Endothelial cell of umbilical vein (primary cell): Measurements from ENCODE around the gene MYH11. TPM values are rescaled to one million over a fixed set of nuclear protein-coding genes. Genes with fewer than 3 reads are reported as not detected.

Source experiments
- BruUV-seq: library from RNA; stranded (reverse); fragments of 400-500 nt; replicated peaks from 2 replicates; lab custom pipeline; 2021; lab: Mats Ljungman, UMichigan
- CTCF ChIA-PET: fragments of 300-600, 350-600 bp; sonication (Branson Sonifier 250); formaldehyde crosslinking; loops from one replicate; lab custom pipeline; 2021; ENCODE audit warnings: antibody characterized with exemption, inconsistent platforms; lab: Charles Lee
- POLR2A ChIA-PET: fragments of 300-600, 350-600 bp; sonication (Branson Sonifier 250); formaldehyde crosslinking; loops from one replicate; lab custom pipeline; 2021; ENCODE audit warnings: antibody characterized with exemption, inconsistent platforms; lab: Charles Lee
- DNase-seq: peaks from one replicate; pipeline ENCODE4 v3.0.0-alpha.2; 2011; ENCODE audit warnings: low read depth, low spot score
- FAIRE-seq: peaks from 2 replicates; lab custom pipeline; 2011; peaks lifted over from hg19 to GRCh38; lab: Jason Lieb, UNC
- H2AFZ ChIP-seq: 2 replicates; pipeline ENCODE4 v1.6.0; 2012; ENCODE audit warnings: low read depth, low read length, control low read depth, inconsistent platforms
- H3K27ac ChIP-seq: 2 replicates; pipeline ENCODE4 v1.5.1; 2011; ENCODE audit warnings: low read depth, mild to moderate bottlenecking, control low read depth, low read length, moderate library complexity; ENCODE audit not compliant: insufficient read depth
- H3K27me3 ChIP-seq, 2 experiments: 2 replicates each; pipeline versions ENCODE4 v1.6.0 to v1.6.1; 2011; ENCODE audit warnings: low read length in 2 of 2, mixed read lengths in 1 of 2; ENCODE audit not compliant: control insufficient read depth in 2 of 2, insufficient read depth in 2 of 2
- H3K36me3 ChIP-seq, 2 experiments: 2 replicates in 1 of 2; 3 replicates in 1 of 2; pipeline ENCODE4 v1.5.1; 2011; ENCODE audit warnings: low read length in 2 of 2, mild to moderate bottlenecking in 1 of 2, moderate library complexity in 1 of 2; ENCODE audit not compliant: control insufficient read depth in 2 of 2, insufficient read depth in 2 of 2; ENCODE audit errors: extremely low read depth in 1 of 2
- H3K4me1 ChIP-seq: 3 replicates; pipeline ENCODE4 v1.5.1; 2011; ENCODE audit warnings: mild to moderate bottlenecking, low read length; ENCODE audit not compliant: control insufficient read depth, insufficient read depth; ENCODE audit errors: extremely low read depth
- H3K4me2 ChIP-seq: 2 replicates; pipeline ENCODE4 v1.6.1; 2011; ENCODE audit warnings: low read length, control low read depth, mixed read lengths; ENCODE audit not compliant: insufficient read depth
- H3K4me3 ChIP-seq, 3 experiments: fragments of 200-600 bp in 1 of 3; sonication (generic), shearing (Covaris generic) in 1 of 3; replicated peaks in 1 of 3; 2 replicates each; pipeline ENCODE4 v1.5.1; 2011 to 2016; ENCODE audit warnings: control low read depth in 3 of 3, low read length in 3 of 3, mild to moderate bottlenecking in 2 of 3, inconsistent platforms in 1 of 3, low read depth in 1 of 3, moderate library complexity in 1 of 3; ENCODE audit not compliant: insufficient read depth in 1 of 3
- H3K79me2 ChIP-seq: 2 replicates; pipeline ENCODE4 v1.6.0; 2012; ENCODE audit warnings: low read length, inconsistent platforms; ENCODE audit not compliant: control insufficient read depth, insufficient read depth
- H3K9ac ChIP-seq: replicated peaks from 2 replicates; pipeline ENCODE3; 2011; ENCODE audit warnings: low read length, control low read depth; ENCODE audit not compliant: insufficient read depth; ENCODE audit errors: extremely low read depth
- H3K9me1 ChIP-seq: replicated peaks from 3 replicates; pipeline ENCODE4 v1.6.0; 2011; ENCODE audit warnings: mild to moderate bottlenecking, low read length; ENCODE audit not compliant: control insufficient read depth, insufficient read depth; ENCODE audit errors: extremely low read depth
- H3K9me3 ChIP-seq: replicated peaks from 2 replicates; pipeline ENCODE4 v1.5.1; 2012; ENCODE audit warnings: low read length, inconsistent platforms; ENCODE audit not compliant: control insufficient read depth, insufficient read depth
- H4K20me1 ChIP-seq: replicated peaks from 2 replicates; pipeline ENCODE3; 2011; ENCODE audit warnings: mild to moderate bottlenecking, low read length; ENCODE audit not compliant: control insufficient read depth, insufficient read depth; ENCODE audit errors: extremely low read depth
- EZH2 ChIP-seq: IDR thresholded peaks from 2 replicates; pipeline ENCODE4 v1.6.1; 2012; ENCODE audit warnings: borderline replicate concordance, low read depth, mild to moderate bottlenecking, moderate library complexity, low read length, inconsistent platforms; ENCODE audit not compliant: severe bottlenecking
- FOS ChIP-seq: IDR thresholded peaks from 2 replicates; pipeline ENCODE4 v1.6.1; 2011; ENCODE audit warnings: mild to moderate bottlenecking, low read length, moderate library complexity, borderline replicate concordance; ENCODE audit not compliant: insufficient read depth
- GATA2 ChIP-seq: IDR thresholded peaks from 2 replicates; pipeline ENCODE4 v1.7.0; 2011; ENCODE audit warnings: low read depth, mild to moderate bottlenecking, moderate library complexity, mixed read lengths, low read length; ENCODE audit not compliant: insufficient read length, insufficient read depth
- JUN ChIP-seq: IDR thresholded peaks from 2 replicates; pipeline ENCODE4 v1.6.1; 2011; ENCODE audit warnings: borderline replicate concordance, low read depth; ENCODE audit not compliant: insufficient read length, insufficient read depth
- MYC ChIP-seq: IDR thresholded peaks from one replicate; pipeline ENCODE4 v1.6.1; 2011; ENCODE audit warnings: mild to moderate bottlenecking, low read depth, low read length
- POLR2A ChIP-seq: IDR thresholded peaks from 2 replicates; pipeline ENCODE4 v1.6.1; 2012; ENCODE audit warnings: low read depth, mild to moderate bottlenecking, control low read depth, low read length
- POLR2AphosphoS5 ChIP-seq: IDR thresholded peaks from 2 replicates; pipeline ENCODE4 v1.6.1; 2012; ENCODE audit warnings: low read depth, mild to moderate bottlenecking, control low read depth, low read length, moderate library complexity; ENCODE audit not compliant: insufficient read depth
- dilution Hi-C: fragments of 300-500 bp; cut with MboI; formaldehyde crosslinking; loops from one replicate; pipeline ENCODE4 v1.15.0; 2019; ENCODE audit warnings: low sequenced_read_pairs; ENCODE audit not compliant: extremely low pct_ligation_motif_present
- intact Hi-C: fragments of 100-400 bp; cut with micrococcal nuclease; formaldehyde crosslinking; loops from one replicate; pipeline ENCODE4 v1.10.0; 2022
- polyA plus RNA-seq, 4 experiments: library from polyadenylated mRNA; depleted of rRNA in 3 of 4; stranded (reverse) in 3 of 4; unstranded in 1 of 4; fragments of >200 nt; gene quantifications; 2 replicates each; pipeline versions ENCODE4 v1.2.1 to v1.2.3, GENCODE V29; 2011 to 2012; ENCODE audit warnings: missing spikeins in 1 of 4
- total RNA-seq: library from RNA; stranded (reverse); gene quantifications from 2 replicates; pipeline ENCODE4 v1.2.3, GENCODE V29; 2021
- TF ChIP-seq, protein P1 (sequence below), 2 donors: IDR thresholded peaks; 1 replicate in 1 of 2; 2 replicates in 1 of 2; pipeline ENCODE4 v1.5.1; 2011; ENCODE audit warnings: low read length in 2 of 2, mild to moderate bottlenecking in 2 of 2, moderate library complexity in 2 of 2, control low read depth in 1 of 2, inconsistent platforms in 1 of 2, low read depth in 1 of 2; ENCODE audit not compliant: insufficient read depth in 1 of 2; ENCODE audit errors: extremely low read depth in 1 of 2
- TF ChIP-seq, protein P2 (sequence below): IDR thresholded peaks from 2 replicates; pipeline ENCODE4 v1.6.1; 2011; ENCODE audit not compliant: insufficient read depth, insufficient read length

The MYH11 gene
- total and polyA plus RNA-seq, 2 donors (not counting 3 experiments of a cell fraction or from before 2014, with no cell fraction given), result not detected

DNA sequence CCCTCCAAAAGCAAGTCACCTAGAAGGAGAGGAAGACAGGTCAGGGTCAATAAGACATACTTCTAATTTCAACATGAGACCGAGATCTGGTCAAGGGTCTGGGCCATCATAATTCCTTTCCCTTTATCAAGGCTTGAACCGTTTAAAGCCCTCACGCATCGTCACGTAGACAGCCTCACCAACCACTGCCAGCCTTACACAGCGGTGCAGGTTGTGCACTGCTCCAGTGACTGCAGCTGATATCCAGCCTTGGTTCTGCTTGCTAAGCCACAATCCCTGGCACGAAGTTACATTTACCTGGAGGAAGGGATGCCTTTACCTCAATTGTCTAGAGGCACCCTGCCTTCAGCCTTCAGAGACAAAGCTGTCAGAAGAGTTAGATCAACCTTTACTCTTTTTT lies 85.1 kb downstream of the MYH11 start:
- FAIRE-seq (no peak), DNase-seq (no peak)
- no peaks in the 10 kb centered on the region for H3K9me1 ChIP-seq
- H3K79me2 ChIP-seq, result no peaks in the 10 kb centered on the region
- no peak overlapping the region for H3K27ac ChIP-seq
- TF ChIP-seq, protein P1, sequence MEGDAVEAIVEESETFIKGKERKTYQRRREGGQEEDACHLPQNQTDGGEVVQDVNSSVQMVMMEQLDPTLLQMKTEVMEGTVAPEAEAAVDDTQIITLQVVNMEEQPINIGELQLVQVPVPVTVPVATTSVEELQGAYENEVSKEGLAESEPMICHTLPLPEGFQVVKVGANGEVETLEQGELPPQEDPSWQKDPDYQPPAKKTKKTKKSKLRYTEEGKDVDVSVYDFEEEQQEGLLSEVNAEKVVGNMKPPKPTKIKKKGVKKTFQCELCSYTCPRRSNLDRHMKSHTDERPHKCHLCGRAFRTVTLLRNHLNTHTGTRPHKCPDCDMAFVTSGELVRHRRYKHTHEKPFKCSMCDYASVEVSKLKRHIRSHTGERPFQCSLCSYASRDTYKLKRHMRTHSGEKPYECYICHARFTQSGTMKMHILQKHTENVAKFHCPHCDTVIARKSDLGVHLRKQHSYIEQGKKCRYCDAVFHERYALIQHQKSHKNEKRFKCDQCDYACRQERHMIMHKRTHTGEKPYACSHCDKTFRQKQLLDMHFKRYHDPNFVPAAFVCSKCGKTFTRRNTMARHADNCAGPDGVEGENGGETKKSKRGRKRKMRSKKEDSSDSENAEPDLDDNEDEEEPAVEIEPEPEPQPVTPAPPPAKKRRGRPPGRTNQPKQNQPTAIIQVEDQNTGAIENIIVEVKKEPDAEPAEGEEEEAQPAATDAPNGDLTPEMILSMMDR (IDR thresholded peaks at IDR 0.05; ENCODE audit: extremely low read depth in 1 of 2, insufficient read depth in 1 of 2, low read depth in 1 of 2, low read length in 2 of 2), result no peak
- TF ChIP-seq POLR2A (no peak), JUN (no peak)
- TF ChIP-seq, protein P2, sequence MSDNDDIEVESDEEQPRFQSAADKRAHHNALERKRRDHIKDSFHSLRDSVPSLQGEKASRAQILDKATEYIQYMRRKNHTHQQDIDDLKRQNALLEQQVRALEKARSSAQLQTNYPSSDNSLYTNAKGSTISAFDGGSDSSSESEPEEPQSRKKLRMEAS, result no peak
- no peak overlapping the region for H3K4me3 ChIP-seq
- H3K36me3 ChIP-seq, result no peaks in the 10 kb centered on the region
- H2AFZ ChIP-seq, result no peak overlapping the region
- no peak overlapping the region for H3K4me2 ChIP-seq
- peaks cover 3 to 4% of the 10 kb centered on the region in 2 experiments for H3K27me3 ChIP-seq
- intact Hi-C loops (no loop called here), dilution Hi-C loops (no loop called here)
- ChIA-PET CTCF (interaction anchor here (0.8 to 3.8 kb wide), 2 partner anchors 50 to 52 kb away, joined by 3 to 18 read pairs; no protein-coding TSS in a partner anchor), POLR2A (no interaction called here)
- no peaks in the 10 kb centered on the region for H3K4me1 ChIP-seq
- no peaks in the 10 kb centered on the region for H3K9me3 ChIP-seq
- H4K20me1 ChIP-seq, result no peaks in the 10 kb centered on the region
- no peak overlapping the region for H3K9ac ChIP-seq
- BruUV-seq, result no TSS peak

DNA sequence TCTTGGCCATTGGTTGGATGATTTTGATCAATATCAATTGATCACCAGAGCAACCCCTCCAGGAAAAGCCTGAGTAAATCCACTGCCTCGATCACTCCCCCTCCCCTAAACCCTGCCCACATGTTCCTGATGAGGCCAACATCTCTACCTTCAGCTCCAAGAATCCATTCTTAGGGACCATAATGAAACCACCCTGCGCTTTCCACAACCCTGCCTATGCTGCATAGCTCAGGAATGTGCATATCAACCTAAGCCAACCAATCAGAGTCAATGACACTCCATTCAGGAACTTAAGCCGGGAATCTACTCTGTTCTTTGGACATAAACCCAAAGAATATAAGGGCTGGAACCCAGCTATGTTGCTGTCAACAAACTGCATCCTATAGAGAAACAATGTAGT lies 86.3 kb downstream of the MYH11 start:
- Histone ChIP-seq H3K27ac (no peak overlapping the region), H4K20me1 (no peaks in the 10 kb centered on the region), H3K9me1 (no peaks in the 10 kb centered on the region), H3K27me3 (peaks cover 3% of the 10 kb centered on the region in 2 experiments), H3K9ac (no peak overlapping the region), H3K9me3 (no peaks in the 10 kb centered on the region), H3K4me1 (no peaks in the 10 kb centered on the region), H3K79me2 (no peaks in the 10 kb centered on the region), H2AFZ (no peak overlapping the region), H3K4me3 (no peak overlapping the region), H3K36me3 (no peaks in the 10 kb centered on the region), H3K4me2 (no peak overlapping the region)
- no TSS peak for BruUV-seq
- POLR2A ChIA-PET, result interaction anchor here (0.5 kb wide), 1 partner anchor 66 kb away, joined by 3 read pairs; no protein-coding TSS in a partner anchor
- DNase-seq (peak; percentile 53), FAIRE-seq (peak; percentile 31)
- dilution Hi-C loops, result no loop called here
- CTCF ChIA-PET, result interaction anchor here (1.0 to 2.3 kb wide), 4 partner anchors 15 to 51 kb away, joined by 3 to 23 read pairs (median 3); no protein-coding TSS in a partner anchor
- TF ChIP-seq JUN (no peak), GATA2 (no peak), POLR2A (no peak), FOS (no peak), EZH2 (no peak), MYC (no peak), POLR2AphosphoS5 (no peak)
- TF ChIP-seq, protein P2, result no peak
- TF ChIP-seq, protein P1 (IDR thresholded peaks at IDR 0.05; ENCODE audit: extremely low read depth in 1 of 2, insufficient read depth in 1 of 2, low read depth in 1 of 2, low read length in 2 of 2), result no peak
- intact Hi-C loops, result no loop called here
